Ovary (tissue), 9 donors: Measurements from ENCODE around the gene SRGAP3. TPM values are rescaled to one million over a fixed set of nuclear protein-coding genes. Genes with fewer than 3 reads are reported as not detected.

Source experiments
- DNase-seq, 5 donors: peaks; one replicate each; pipeline ENCODE4 v3.0.0-alpha.2; 2019 to 2020
- H3K27ac ChIP-seq, 2 donors: fragments of 200-600 bp; one replicate each; pipeline versions ENCODE4 v1.5.1 to v1.8.0; 2019 to 2022
- H3K27me3 ChIP-seq: fragments of 200-600 bp; one replicate; pipeline ENCODE4 v1.8.0; 2022
- H3K36me3 ChIP-seq: fragments of 200-600 bp; sonication (generic); one replicate; pipeline ENCODE4 v1.5.1; 2019
- H3K4me1 ChIP-seq: one replicate; pipeline ENCODE4 v1.8.1; 2013; ENCODE audit warnings: mild to moderate bottlenecking, moderate library complexity; ENCODE audit not compliant: insufficient read depth
- H3K4me3 ChIP-seq: fragments of 200-600 bp; sonication (generic); one replicate; pipeline ENCODE4 v1.5.1; 2017
- H3K9me3 ChIP-seq, 2 donors: fragments of 200-600 bp in 1 of 2; sonication (generic) in 1 of 2; one replicate each; pipeline versions ENCODE4 v1.5.1 to v1.8.1; 2013 to 2019; ENCODE audit warnings: mild to moderate bottlenecking in 1 of 2, moderate library complexity in 1 of 2
- CTCF ChIP-seq, 3 donors: fragments of 450-650 bp in 2 of 3; fragments of 200-600 bp in 1 of 3; IDR thresholded peaks; one replicate each; pipeline versions ENCODE4 v1.5.1 to v1.8.0; 2016 to 2022; ENCODE audit warnings: antibody characterized with exemption in 3 of 3, mild to moderate bottlenecking in 1 of 3
- EP300 ChIP-seq: sonication (generic); formaldehyde crosslinking; IDR thresholded peaks from one replicate; pipeline ENCODE4 v1.6.1; 2017; ENCODE audit warnings: antibody characterized with exemption
- POLR2A ChIP-seq: fragments of 450-650 bp; IDR thresholded peaks from one replicate; pipeline ENCODE4 v1.6.1; 2017; ENCODE audit warnings: antibody characterized with exemption, mild to moderate bottlenecking, moderate library complexity
- WGBS, 3 donors: extraction: QIAGEN DNeasy Blood & Tissue Kit in 1 of 3; methylation state at CpG; one replicate each; pipeline versions ENCODE4 v1.1.5 to v1.1.7; 2013 to 2017; 5-methylcytosine and 5-hydroxymethylcytosine counted together
- intact Hi-C, 4 donors: fragments of 100-400 bp; cut with DNase I; formaldehyde crosslinking; loops; one replicate each; pipeline versions ENCODE4 v1.11.0 to v1.15.1; 2022 to 2023
- polyA plus RNA-seq, 2 donors: library from polyadenylated mRNA; stranded (reverse); fragments of 200-250 nt in 1 of 2; fragments of 350-450 nt in 1 of 2; fragmentation: Illumina TruSeq in 1 of 2; extraction: RNeasy Lipid Tissue Mini Kit (QIAGEN cat#74804) in 1 of 2; gene quantifications; one replicate each; pipeline ENCODE4 v1.2.3, GENCODE V29; 2013 to 2014
- total RNA-seq, 7 donors: library from RNA; depleted of rRNA in 2 of 7; stranded (reverse); fragments of >200 nt in 2 of 7; fragmentation: NEBNext Ultra II Directional in 3 of 7; extraction: Animal tissue kit (Norgen Biotek cat#: 25700) in 3 of 7; gene quantifications; one replicate each; pipeline versions ENCODE4 v1.1.0 to v1.2.4, GENCODE V29; 2016 to 2023
- donor health status: DM: no; HTN: no; CAD: no; lungs with moderate emphysema.
- donor health status: DM: no; HTN: no; CAD: no.
- donor health status: Bipolar disorder and iron deficiency.
- donor health status: DM: yes; HTN: yes; CAD: no.
- donor health status: DM: no; HTN: no; CAD: no.
- donor health status: DM: yes; HTN: yes; CAD: no.

Gene SRGAP3
- total and polyA plus RNA-seq, 9 donors, result 2.1 to 36.8 (median 13.1) TPM

GRCh38 chr3:9185701-9186100, 63.7 kb downstream of the SRGAP3 start:
- Histone ChIP-seq H3K27me3 (no peaks in the 10 kb centered on the region), H3K4me3 (no peak overlapping the region), H3K36me3 (no peaks in the 10 kb centered on the region), H3K4me1 (no peaks in the 10 kb centered on the region), H3K27ac (no peak overlapping the region), H3K9me3 (no peaks in the 10 kb centered on the region)
- no peak for DNase-seq
- TF ChIP-seq EP300, result no peak
- TF ChIP-seq CTCF (IDR thresholded peaks at IDR 0.05), result no peak
- TF ChIP-seq POLR2A, result no peak
- intact Hi-C loops, result no loop called here
- 88 to 92% (median 89%) methylated on average over 5 of the region's 5 CpGs for WGBS, 3 donors

- intact Hi-C loops, result no loop called here
- WGBS, 3 donors, result 92 to 96% (median 95%) methylated on average over 3 of the region's 3 CpGs
- no peak for DNase-seq
Measured at GRCh38 chr3:9185046-9185445, 64.4 kb downstream of the SRGAP3 start.

DNA sequence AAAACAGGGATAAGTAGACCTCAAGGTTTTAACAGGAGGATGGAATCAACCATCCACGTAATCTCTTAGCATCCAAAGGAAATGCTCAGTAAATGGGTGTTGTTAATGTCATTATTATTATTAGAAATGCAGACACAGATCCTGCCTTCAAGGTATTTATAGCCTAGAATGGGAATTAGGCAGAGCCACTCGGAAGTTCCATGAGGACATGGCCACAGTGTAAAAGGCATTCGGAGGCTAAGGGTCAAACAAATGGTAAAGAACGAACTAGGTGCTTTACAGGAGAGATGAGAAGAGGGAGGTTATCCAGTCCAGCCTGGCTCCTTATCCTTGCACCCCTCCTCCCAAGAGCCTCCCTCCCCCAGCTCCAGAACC, 65.0 kb downstream of the SRGAP3 start:
- Histone ChIP-seq H3K36me3 (no peaks in the 10 kb centered on the region), H3K27me3 (no peaks in the 10 kb centered on the region), H3K4me1 (no peaks in the 10 kb centered on the region), H3K27ac (no peak overlapping the region), H3K4me3 (no peak overlapping the region), H3K9me3 (no peaks in the 10 kb centered on the region)
- intact Hi-C loops, result no loop called here
- TF ChIP-seq POLR2A (no peak), CTCF (IDR thresholded peaks at IDR 0.05) (no peak), EP300 (no peak)
- no peak for DNase-seq
- WGBS, 3 donors, result 88 to 96% (median 95%) methylated on average over 4 of the region's 4 CpGs

More at GRCh38 chr3:9185046-9185445, 64.4 kb downstream of the SRGAP3 start:
- no peaks in the 10 kb centered on the region for H3K4me1 ChIP-seq
- no peak overlapping the region for H3K27ac ChIP-seq
- H3K9me3 ChIP-seq, result no peaks in the 10 kb centered on the region
- no peaks in the 10 kb centered on the region for H3K27me3 ChIP-seq
- TF ChIP-seq POLR2A, result no peak
- TF ChIP-seq EP300, result no peak
- H3K36me3 ChIP-seq, result no peaks in the 10 kb centered on the region
- no peak overlapping the region for H3K4me3 ChIP-seq

GRCh38 chr3:9183811-9184460, 65.5 kb downstream of the SRGAP3 start:
- Histone ChIP-seq H3K27ac (no peak overlapping the region), H3K4me3 (no peak overlapping the region), H3K4me1 (no peaks in the 10 kb centered on the region), H3K27me3 (no peaks in the 10 kb centered on the region), H3K9me3 (no peaks in the 10 kb centered on the region), H3K36me3 (no peaks in the 10 kb centered on the region)
- 27 to 37% (median 30%) methylated on average over 10 of the region's 10 CpGs for WGBS, 3 donors
- intact Hi-C loops, result no loop called here
- DNase-seq, result no peak
- no peak for TF ChIP-seq EP300
- no peak for TF ChIP-seq CTCF (IDR thresholded peaks at IDR 0.05)
- TF ChIP-seq POLR2A, result no peak

DNA sequence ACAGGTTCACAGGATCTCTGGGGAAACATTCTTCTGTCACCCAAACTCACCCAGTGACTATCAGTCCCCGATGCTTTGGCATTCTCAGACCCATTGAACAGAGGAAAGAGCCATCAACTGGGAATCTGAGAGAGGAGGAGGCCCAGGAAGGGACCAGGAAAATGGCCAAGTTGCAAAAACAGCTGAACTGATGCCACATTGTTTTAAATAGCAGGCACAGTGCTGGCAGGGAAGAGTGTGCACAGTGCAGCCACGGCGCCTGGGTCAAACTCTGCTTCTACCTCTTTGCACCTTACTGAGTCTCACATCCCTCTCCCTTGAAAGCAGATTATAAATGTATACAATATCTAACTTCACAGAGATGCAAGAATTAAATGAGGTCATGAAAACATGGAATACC, 66.4 kb downstream of the SRGAP3 start:
- H3K27me3 ChIP-seq, result no peaks in the 10 kb centered on the region
- no peak for DNase-seq
- TF ChIP-seq EP300, result no peak
- H3K4me3 ChIP-seq, result no peak overlapping the region
- no peaks in the 10 kb centered on the region for H3K4me1 ChIP-seq
- intact Hi-C loops, result no loop called here
- WGBS, 3 donors, result 62 to 71% (median 69%) methylated on average over 3 of the region's 3 CpGs
- no peaks in the 10 kb centered on the region for H3K9me3 ChIP-seq
- no peak overlapping the region for H3K27ac ChIP-seq
- no peaks in the 10 kb centered on the region for H3K36me3 ChIP-seq
